ENCODE data around the gene CDKN1A.
"Not testable (repeated sequence)": the region's sequence is repeated elsewhere in the genome, so short reads cannot be mapped to it uniquely, and the experiment has no call there.

CDKN1A gene

DNA sequence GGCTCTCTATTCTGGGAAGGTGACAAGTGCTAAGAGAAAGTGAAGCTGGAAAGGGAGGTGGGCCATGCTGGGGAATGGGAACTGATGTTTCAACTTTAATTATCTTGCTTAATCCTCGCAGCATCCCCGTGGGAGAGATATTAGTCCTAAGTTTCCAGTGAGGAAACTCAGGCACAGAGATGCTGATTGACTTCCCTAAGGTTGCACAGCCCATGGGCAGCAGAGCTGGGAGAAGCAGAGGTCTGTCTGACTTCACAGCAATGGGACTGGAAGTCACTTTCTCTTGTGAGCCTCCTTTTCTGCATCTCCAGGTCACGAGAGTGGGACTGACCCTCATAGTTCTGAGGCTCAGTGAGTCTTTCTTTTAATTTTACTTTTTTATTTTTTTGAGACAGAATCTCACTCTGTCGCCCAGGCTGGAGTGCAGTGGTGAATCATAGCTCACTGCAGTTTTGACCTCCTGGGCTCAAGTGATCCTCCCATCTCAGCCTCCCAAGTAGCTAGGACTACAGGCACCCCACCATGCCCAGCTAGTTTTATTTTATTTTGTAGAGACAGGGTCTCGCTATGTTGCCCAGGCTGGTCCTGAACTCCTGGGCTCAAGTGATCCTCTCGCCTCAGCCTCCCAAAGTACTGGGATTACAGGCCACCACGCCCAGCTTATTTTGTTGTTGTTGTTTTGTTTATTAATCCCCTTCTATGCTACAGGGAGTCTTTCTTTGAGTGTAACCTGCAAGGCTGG is 21.7 kb downstream of the CDKN1A start:
- no peak for DNase-seq (ENCODE audit: low read depth in 2 of 2)
- TF ChIP-seq, protein P1, sequence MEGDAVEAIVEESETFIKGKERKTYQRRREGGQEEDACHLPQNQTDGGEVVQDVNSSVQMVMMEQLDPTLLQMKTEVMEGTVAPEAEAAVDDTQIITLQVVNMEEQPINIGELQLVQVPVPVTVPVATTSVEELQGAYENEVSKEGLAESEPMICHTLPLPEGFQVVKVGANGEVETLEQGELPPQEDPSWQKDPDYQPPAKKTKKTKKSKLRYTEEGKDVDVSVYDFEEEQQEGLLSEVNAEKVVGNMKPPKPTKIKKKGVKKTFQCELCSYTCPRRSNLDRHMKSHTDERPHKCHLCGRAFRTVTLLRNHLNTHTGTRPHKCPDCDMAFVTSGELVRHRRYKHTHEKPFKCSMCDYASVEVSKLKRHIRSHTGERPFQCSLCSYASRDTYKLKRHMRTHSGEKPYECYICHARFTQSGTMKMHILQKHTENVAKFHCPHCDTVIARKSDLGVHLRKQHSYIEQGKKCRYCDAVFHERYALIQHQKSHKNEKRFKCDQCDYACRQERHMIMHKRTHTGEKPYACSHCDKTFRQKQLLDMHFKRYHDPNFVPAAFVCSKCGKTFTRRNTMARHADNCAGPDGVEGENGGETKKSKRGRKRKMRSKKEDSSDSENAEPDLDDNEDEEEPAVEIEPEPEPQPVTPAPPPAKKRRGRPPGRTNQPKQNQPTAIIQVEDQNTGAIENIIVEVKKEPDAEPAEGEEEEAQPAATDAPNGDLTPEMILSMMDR (IDR thresholded peaks at IDR 0.05; ENCODE audit: low read depth, low read length): no peak
- no peak overlapping the region for H3K4me3 ChIP-seq (replicated peaks in 1 of 2; ENCODE audit: low read depth in 2 of 2, low read length in 2 of 2)

DNA sequence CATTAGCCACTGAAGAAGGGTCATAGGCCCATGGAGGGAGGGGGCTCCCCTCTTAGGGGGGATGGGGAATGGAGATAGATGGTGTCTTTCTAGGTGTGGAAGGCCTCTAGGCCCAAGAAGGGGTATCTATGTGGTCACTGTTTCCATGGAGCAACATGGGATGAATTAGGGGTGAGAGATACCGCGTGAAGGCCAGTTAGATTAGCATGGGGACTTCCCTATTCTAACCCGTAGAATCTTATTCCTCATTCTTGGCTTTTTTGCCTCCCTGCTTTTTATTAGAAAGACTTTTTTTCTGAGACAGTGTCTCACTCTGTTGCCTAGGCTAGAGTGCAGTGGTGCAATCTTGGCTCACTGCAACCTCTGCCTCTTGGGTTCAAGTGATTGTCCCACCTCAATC is 22.3 kb downstream of the CDKN1A start:
- TF ChIP-seq, protein P1 (IDR thresholded peaks at IDR 0.05; ENCODE audit: low read depth, low read length): no peak
- DNase-seq (ENCODE audit: low read depth in 2 of 2): no peak
- no peak overlapping the region for H3K4me3 ChIP-seq (replicated peaks in 1 of 2; ENCODE audit: low read depth in 2 of 2, low read length in 2 of 2)

DNA sequence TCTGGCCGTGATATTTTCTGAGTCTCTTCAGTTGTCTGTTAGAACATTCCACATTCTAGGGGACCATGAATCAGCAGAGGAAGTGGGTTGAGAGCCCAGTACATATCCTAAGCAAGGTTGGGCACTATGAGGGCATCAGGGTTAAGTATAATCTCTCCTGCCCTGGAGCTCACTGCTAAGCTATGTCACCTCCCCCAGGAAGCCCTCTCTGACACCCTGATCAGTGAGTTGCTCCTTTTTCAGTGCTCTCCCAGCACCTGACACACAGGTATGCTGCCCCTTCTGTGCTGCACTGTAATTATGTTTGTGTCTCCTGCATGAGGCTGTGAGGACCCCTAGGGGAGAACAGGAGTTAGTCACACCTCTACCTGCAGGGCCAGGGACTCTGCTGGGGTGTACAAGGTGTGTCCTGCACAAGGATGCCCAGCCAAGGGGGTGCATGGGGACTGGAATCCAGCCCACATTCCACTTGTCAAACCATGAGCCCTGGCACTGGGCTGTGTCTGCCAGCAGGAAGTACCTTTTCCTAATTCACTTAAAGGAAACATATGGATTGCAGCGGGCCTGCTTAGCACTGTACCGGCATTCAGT is 23.0 kb downstream of the CDKN1A start:
- no peak overlapping the region for H3K4me3 ChIP-seq (replicated peaks in 1 of 2; ENCODE audit: low read depth in 2 of 2, low read length in 2 of 2)
- TF ChIP-seq, protein P1 (IDR thresholded peaks at IDR 0.05; ENCODE audit: low read depth, low read length): no peak
- DNase-seq (ENCODE audit: low read depth in 2 of 2): no peak

DNA sequence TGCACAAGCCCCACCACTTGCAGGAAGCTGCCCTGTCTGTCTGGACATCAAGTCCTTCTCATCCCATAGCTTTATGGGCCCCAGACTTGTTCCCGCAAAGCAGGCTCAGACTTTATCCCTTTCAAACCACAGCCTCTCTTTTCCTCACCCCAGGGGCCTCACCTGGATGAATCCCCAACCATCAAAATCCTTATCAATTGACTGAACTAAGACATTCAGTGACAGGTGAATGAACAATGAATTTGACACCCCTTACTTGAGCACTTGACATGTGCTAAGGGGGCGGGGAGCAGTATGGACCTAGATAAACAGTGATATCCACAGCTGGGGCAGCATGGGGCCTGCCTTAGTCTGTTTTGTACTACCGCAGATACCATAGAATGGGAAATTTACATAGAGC is 24.1 kb downstream of the CDKN1A start:
- H3K4me3 ChIP-seq (replicated peaks in 1 of 2; ENCODE audit: low read depth in 2 of 2, low read length in 2 of 2): no peak overlapping the region
- DNase-seq (ENCODE audit: low read depth in 2 of 2): no peak
- TF ChIP-seq, protein P1 (IDR thresholded peaks at IDR 0.05; ENCODE audit: low read depth, low read length): no peak

DNA sequence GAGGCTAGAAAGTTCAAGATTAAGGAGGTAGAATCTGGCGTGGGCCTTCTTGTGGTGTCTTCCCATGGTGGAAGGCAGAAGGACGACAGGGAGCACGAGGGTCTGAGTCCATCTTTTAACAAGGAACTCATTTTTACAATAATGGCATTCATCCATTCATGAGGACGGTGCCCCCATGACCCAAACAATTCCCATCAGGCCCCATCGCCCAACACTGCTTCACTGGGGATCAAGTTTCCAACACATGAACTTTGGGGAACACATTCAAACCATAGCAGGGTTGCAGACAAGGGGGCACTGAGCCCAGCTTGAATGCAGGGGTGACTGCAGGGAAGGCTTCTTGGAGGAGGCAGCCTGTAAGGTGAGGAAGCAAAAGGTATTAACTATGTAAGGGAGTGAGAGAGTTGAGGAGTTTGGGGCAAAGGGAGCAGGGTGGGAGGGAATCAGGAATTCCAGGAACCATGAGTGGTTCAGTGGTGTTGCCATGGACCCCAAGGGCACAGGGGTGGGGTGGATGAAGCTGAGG is 24.6 kb downstream of the CDKN1A start:
- TF ChIP-seq, protein P1 (IDR thresholded peaks at IDR 0.05; ENCODE audit: low read depth, low read length): no peak
- H3K4me3 ChIP-seq (replicated peaks in 1 of 2; ENCODE audit: low read depth in 2 of 2, low read length in 2 of 2): no peak overlapping the region
- no peak for DNase-seq (ENCODE audit: low read depth in 2 of 2)

DNA sequence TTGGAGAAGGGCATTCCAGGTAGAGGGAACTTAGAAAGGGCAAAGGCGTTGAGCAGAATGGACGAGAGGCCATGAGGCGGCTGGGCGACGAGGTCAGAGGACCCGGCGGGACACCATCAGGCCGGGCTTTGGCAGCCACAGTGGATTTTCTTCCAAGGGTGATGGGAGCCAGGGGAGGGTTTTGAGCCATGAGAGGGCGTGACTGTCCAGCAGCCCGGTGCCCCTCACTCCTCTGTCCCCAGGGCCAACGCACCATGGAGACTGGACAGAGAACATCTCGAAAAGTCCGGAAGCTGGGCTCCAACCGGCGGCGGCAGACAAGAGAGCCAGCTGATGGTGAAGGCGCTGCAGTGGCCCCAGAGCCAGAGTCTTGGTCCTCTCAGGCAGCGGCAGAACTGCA is 25.5 kb downstream of the CDKN1A start:
- TF ChIP-seq, protein P1 (IDR thresholded peaks at IDR 0.05; ENCODE audit: low read depth, low read length): no peak
- no peak for DNase-seq (ENCODE audit: low read depth in 2 of 2)
- H3K4me3 ChIP-seq (replicated peaks in 1 of 2; ENCODE audit: low read depth in 2 of 2, low read length in 2 of 2): no peak overlapping the region

DNA sequence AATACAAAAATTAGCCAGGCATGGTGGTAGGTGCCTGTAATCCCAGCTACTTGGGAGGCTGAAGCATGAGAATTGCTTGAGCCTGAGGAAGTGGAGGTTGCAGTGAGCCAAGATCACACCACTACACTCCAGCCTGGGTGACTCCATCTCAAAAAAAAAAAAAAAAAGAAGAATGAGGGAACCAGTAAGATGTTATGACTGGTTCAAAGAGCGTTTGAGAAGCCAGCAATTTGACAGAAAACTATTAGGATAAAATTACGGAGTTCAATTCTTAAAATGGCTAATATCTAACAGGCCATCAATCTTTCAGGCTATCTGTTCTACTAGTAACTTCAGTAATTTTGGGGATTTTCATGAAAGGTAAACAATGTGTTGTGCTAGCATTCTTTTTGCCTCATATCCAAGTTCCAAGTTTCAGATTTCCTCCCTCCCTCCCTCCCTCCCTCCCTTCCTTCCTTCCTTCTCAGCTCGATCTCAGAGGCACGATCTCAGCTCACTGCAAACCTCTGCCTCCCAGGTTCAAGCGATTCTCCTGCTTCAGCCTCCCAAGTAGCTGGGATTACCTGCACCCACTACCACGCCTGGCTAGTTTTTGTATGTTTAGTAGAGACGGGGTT is 26.6 kb downstream of the CDKN1A start:
- H3K4me3 ChIP-seq (replicated peaks in 1 of 2; ENCODE audit: low read depth in 2 of 2, low read length in 2 of 2); DNase-seq (ENCODE audit: low read depth in 2 of 2): not testable (repeated sequence)
